HG03135 (cell line): Measurements from ENCODE around the gene MAD1L1.

ENCODE experiments used
- ATAC-seq: cut with Tn5 transposase; IDR thresholded peaks from one replicate; pipeline ENCODE4 v1.9.1; 2021; ENCODE audit warnings: mild to moderate bottlenecking, moderate library complexity; ENCODE audit not compliant: unreplicated experiment

Gene MAD1L1

GRCh38 chr7:2181077-2181854 is 51.5 kb downstream of the MAD1L1 start:
- no peak for ATAC-seq

GRCh38 chr7:2180081-2180480 is 52.7 kb downstream of the MAD1L1 start:
- ATAC-seq = no peak

GRCh38 chr7:2175514-2175913 is 57.2 kb downstream of the MAD1L1 start:
- ATAC-seq = no peak

GRCh38 chr7:2175091-2175490 is 57.7 kb downstream of the MAD1L1 start:
- ATAC-seq = no peak

- ATAC-seq = no peak
Measured at GRCh38 chr7:2173189-2173827, 59.4 kb downstream of the MAD1L1 start.

- ATAC-seq = no peak
Measured at GRCh38 chr7:2172311-2173188, 60.2 kb downstream of the MAD1L1 start.

GRCh38 chr7:2171855-2172254 is 60.9 kb downstream of the MAD1L1 start:
- no peak for ATAC-seq

GRCh38 chr7:2170576-2171521 is 61.9 kb downstream of the MAD1L1 start:
- ATAC-seq = no peak

GRCh38 chr7:2169923-2170575 is 62.7 kb downstream of the MAD1L1 start:
- no peak for ATAC-seq

- ATAC-seq = no peak
Measured at GRCh38 chr7:2168615-2169311, 64.0 kb downstream of the MAD1L1 start.

GRCh38 chr7:2166625-2167280 is 66.0 kb downstream of the MAD1L1 start:
- no peak for ATAC-seq

GRCh38 chr7:2165610-2166594 is 66.8 kb downstream of the MAD1L1 start:
- peak; percentile 96 for ATAC-seq

GRCh38 chr7:2165239-2165609 is 67.5 kb downstream of the MAD1L1 start:
- ATAC-seq = no peak

GRCh38 chr7:2164646-2165045 is 68.1 kb downstream of the MAD1L1 start:
- ATAC-seq = no peak

GRCh38 chr7:2163600-2164555 is 68.9 kb downstream of the MAD1L1 start:
- no peak for ATAC-seq

GRCh38 chr7:2162959-2163358 is 69.8 kb downstream of the MAD1L1 start:
- no peak for ATAC-seq
